Thoracic aorta (tissue), 2 donors: ENCODE results near the gene CD47. TPM values are rescaled to one million over a fixed set of nuclear protein-coding genes. Genes with fewer than 3 reads are reported as not detected.

Experiments
- ATAC-seq: fragments of 150-250 bp; one replicate; pipeline ENCODE4 v1.8.0; 2017; ENCODE audit warnings: low read depth; ENCODE audit not compliant: insufficient number of reproducible peaks, low FRiP score
- DNase-seq: peaks from one replicate; pipeline ENCODE4 v3.0.0-alpha.2; 2020; ENCODE audit warnings: low spot score
- H3K27ac ChIP-seq, 2 donors: fragments of 200-600 bp; sonication (generic); 1 replicate in 1 of 2; 2 replicates in 1 of 2; pipeline ENCODE4 v1.5.1; 2016; ENCODE audit warnings: mild to moderate bottlenecking in 2 of 2, moderate library complexity in 2 of 2
- H3K27me3 ChIP-seq: fragments of 200-600 bp; sonication (generic); replicated peaks from 2 replicates; pipeline ENCODE4 v1.6.0; 2016; ENCODE audit warnings: mild to moderate bottlenecking; ENCODE audit not compliant: insufficient read depth
- H3K36me3 ChIP-seq: fragments of 200-600 bp; sonication (generic); one replicate; pipeline ENCODE4 v1.5.1; 2016
- H3K4me1 ChIP-seq, 2 donors: fragments of 200-600 bp; sonication (generic); 1 replicate in 1 of 2; 2 replicates in 1 of 2; pipeline versions ENCODE4 v1.5.1 to v1.6.0; 2016; ENCODE audit warnings: low read depth in 2 of 2, mild to moderate bottlenecking in 1 of 2; ENCODE audit not compliant: control insufficient read depth in 1 of 2
- H3K4me3 ChIP-seq: fragments of 200-600 bp; sonication (generic); 2 replicates; pipeline ENCODE4 v1.5.1; 2016; ENCODE audit warnings: mild to moderate bottlenecking
- H3K9me3 ChIP-seq: fragments of 200-600 bp; sonication (generic); 2 replicates; pipeline ENCODE4 v1.5.1; 2016
- total RNA-seq, 2 donors: library from RNA; depleted of rRNA; stranded (reverse); fragments of >200 nt; gene quantifications; one replicate each; pipeline versions ENCODE4 v1.1.0 to v1.2.3, GENCODE V29; 2016
- TF ChIP-seq, protein P1 (sequence below): fragments of 200-600 bp; sonication (generic); IDR thresholded peaks from one replicate; pipeline ENCODE4 v1.5.1; 2019; ENCODE audit warnings: antibody characterized with exemption

CD47 gene
- total RNA-seq, 2 donors from 2014 or later = 70.1 to 80.4 TPM

DNA sequence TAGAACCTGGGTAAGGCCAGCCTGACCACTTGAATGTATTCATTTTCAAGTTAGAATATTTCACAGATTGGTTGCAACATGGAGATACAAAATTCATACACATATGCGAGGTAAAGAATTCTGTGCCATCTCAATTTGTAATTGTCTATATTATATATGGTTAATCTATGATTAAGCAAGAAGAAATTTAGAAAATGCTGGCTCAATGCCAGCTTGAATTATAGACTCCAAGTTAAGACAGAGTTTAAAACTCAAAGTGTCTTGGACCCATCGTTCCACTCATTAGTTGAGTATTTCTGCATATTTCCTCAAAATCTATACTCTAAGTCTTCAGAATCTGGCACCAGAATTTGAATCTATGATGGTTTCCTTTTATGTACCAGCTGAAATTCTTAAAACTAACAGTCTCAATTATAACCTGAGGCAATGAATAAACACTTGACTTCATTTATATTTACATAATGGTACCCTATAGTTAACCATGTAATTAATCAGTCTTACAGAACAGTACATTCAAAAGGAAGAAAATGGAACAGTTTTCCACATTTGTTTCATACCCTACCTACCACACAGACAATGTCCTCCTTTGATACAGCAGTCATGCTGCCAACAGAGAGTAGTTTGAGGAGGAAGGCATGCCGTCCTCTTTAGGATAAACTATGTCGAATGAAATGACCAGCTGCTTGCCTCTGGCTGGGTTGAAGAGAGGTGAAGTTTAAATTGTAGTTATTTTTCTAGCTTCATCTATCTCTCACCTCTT, 95.7 kb downstream of the CD47 start:
- Histone ChIP-seq H3K9me3 (no peaks in the 10 kb centered on the region), H3K4me1 (peaks cover 0 to 8% of the 10 kb centered on the region in 2 donors), H3K27ac (no peak overlapping the region), H3K4me3 (no peak overlapping the region), H3K36me3 (no peaks in the 10 kb centered on the region), H3K27me3 (no peaks in the 10 kb centered on the region)
- no peak for ATAC-seq
- TF ChIP-seq, protein P1, sequence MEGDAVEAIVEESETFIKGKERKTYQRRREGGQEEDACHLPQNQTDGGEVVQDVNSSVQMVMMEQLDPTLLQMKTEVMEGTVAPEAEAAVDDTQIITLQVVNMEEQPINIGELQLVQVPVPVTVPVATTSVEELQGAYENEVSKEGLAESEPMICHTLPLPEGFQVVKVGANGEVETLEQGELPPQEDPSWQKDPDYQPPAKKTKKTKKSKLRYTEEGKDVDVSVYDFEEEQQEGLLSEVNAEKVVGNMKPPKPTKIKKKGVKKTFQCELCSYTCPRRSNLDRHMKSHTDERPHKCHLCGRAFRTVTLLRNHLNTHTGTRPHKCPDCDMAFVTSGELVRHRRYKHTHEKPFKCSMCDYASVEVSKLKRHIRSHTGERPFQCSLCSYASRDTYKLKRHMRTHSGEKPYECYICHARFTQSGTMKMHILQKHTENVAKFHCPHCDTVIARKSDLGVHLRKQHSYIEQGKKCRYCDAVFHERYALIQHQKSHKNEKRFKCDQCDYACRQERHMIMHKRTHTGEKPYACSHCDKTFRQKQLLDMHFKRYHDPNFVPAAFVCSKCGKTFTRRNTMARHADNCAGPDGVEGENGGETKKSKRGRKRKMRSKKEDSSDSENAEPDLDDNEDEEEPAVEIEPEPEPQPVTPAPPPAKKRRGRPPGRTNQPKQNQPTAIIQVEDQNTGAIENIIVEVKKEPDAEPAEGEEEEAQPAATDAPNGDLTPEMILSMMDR = no peak
- DNase-seq = no peak

DNA sequence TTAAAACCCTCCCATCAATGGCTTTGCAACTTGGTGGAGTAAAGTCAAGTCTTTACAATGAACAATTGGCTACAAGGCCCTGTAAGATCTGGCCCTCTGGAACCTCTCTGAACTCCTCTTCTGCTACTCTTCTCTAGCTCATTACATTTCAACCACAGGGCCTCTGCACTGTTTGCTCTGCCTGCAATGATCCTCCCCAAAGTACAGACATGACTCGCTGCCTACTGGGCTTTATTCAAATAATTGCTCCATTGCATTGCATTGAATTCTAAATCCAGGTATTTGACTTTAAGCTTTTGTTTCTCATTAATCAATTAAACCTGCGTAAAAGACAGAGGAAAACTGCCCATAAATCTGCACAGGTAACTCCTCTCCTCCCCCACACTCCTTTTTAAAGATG, 96.7 kb downstream of the CD47 start:
- ATAC-seq (no peak), DNase-seq (no peak)
- TF ChIP-seq, protein P1 = no peak
- H3K27me3 ChIP-seq = no peaks in the 10 kb centered on the region
- no peak overlapping the region for H3K4me3 ChIP-seq
- no peaks in the 10 kb centered on the region for H3K9me3 ChIP-seq
- H3K27ac ChIP-seq = no peak overlapping the region
- H3K4me1 ChIP-seq = peaks cover 3 to 5% of the 10 kb centered on the region in 2 donors
- no peaks in the 10 kb centered on the region for H3K36me3 ChIP-seq

DNA sequence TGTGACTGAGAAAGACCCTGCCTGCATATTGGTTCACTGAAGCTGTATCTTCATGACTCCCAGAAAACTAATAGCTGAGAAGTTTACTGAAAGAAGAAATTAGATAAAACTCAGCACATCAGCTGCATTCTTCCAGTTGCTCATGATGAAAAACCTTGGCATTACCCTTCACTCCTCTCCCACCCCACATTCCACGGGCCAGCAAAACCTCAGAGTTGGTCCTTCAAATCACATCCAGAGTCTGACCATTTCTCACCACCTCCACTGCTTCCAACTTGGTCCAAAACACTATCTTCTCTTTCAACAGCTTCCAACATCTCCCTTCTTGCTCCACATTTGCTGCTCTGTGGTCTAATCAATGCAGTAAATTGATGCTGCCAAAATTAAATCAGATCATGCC, 97.1 kb downstream of the CD47 start:
- TF ChIP-seq, protein P1 = no peak
- H3K27ac ChIP-seq = no peak overlapping the region
- H3K4me3 ChIP-seq = no peak overlapping the region
- no peaks in the 10 kb centered on the region for H3K9me3 ChIP-seq
- H3K4me1 ChIP-seq = peaks cover 5 to 7% of the 10 kb centered on the region in 2 donors
- no peak for DNase-seq
- H3K36me3 ChIP-seq = no peaks in the 10 kb centered on the region
- ATAC-seq = no peak
- H3K27me3 ChIP-seq = no peaks in the 10 kb centered on the region

Other genes starting within 250 kb of the CD47 start
- gene IFT57, start 131.4 kb upstream of the CD47 start, total RNA-seq = 10 to 100 TPM; 35.7 to 41.1 TPM
- gene HHLA2, start 205.5 kb upstream of the CD47 start, total RNA-seq = not detected